NCI-H2171 treated with DMSO at 0.1 percent for 48 hours (cell line): ENCODE measurements around the gene DBH.
A peak's percentile ranks its signal among the peaks of the same experiment; 100 is the strongest.

ENCODE experiments used
- DNase-seq: peaks from one replicate; lab custom pipeline; 2025; lab: John Stamatoyannopoulos, UW

Gene DBH

DNA sequence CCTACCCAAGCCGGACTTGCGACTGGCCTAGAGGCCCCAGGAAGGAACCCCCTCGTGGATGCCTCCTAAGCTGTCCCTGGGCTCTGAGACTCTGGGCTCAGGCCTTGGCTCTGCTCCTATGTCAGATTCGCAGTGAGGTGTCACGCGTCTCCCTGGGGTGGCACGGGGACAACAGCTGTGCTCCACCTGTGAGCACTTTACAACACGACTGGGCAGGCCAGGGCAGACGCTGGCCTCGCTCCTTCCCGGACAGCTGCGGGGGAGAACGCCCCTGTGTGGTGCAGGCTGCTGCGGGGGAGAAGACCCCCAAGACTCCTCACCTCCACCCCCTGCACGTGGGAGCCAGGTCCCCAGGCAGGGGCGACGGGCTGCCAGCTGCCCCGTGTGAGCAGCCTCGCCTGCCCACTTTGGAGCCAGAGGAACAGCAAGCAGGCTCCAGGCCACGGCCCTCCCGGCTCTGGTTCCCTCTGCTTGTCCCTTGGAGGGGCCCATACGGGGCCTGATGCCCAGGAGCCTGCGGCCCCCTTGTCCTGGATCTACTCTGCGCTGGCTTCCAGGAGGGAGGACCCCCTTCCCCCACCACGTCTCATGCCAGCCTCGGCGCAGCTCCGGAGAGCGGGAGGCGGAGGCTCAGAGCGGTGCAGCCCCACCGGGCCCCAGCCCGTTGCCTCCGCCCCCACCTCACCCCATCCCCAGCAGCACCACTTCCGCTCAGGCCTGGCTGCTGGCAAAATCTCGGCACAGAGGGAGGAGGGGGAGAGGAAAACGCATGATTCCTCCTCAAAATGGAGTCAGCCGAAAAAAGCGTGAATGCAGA, 66.0 kb downstream of the DBH start:
- DNase-seq: peak; percentile 79

DNA sequence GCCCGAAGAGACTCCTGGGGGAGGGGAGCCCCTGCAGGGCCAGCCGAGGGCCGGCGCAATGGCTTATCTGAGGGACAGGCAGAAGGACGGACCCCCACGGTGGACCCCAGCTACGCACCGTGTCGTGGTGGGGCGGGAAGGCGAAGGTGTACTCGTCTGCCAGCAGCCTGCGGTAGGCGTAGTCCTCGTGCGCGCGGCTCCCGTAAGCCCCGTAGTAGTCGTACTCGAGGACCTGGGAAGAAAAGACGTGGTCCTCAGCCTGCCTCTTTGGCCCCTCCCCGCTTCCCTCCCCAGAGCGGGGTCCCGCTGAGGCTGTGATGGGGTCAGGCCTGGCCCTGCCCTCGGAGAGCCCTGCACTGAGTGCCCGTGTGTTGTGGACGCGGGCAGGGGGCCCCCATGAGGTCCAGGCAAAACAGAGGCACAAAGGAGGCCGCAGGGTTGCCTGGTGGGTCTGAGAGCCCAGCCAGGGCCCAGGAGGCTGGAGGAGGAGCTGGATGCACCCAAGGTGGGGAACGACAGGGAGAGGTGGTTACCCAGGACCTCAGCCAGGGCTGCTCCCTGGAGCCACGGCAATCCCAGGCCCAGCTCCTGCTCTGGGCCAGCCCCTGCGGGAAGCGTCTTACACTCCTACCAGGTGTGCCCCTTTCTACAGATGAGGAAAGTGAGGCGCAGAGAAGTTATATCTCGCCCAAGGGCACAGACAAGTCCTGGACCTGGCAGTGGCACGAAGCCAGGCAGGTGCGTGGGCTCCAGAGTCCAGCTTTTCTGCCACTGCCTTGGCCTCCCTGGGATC, 66.8 kb downstream of the DBH start:
- peak; percentile 56 for DNase-seq

- DNase-seq: peak; percentile 75
Observed at GRCh38 chr9:133703591-133704399, 67.6 kb downstream of the DBH start.

- DNase-seq: no peak
Observed at GRCh38 chr9:133704711-133705181, 68.6 kb downstream of the DBH start.

GRCh38 chr9:133705576-133705975, 69.4 kb downstream of the DBH start:
- DNase-seq: peak; percentile 95

GRCh38 chr9:133706307-133707050, 70.3 kb downstream of the DBH start:
- DNase-seq: no peak

GRCh38 chr9:133707065-133707762, 71.1 kb downstream of the DBH start:
- DNase-seq: peak; percentile 91

DNA sequence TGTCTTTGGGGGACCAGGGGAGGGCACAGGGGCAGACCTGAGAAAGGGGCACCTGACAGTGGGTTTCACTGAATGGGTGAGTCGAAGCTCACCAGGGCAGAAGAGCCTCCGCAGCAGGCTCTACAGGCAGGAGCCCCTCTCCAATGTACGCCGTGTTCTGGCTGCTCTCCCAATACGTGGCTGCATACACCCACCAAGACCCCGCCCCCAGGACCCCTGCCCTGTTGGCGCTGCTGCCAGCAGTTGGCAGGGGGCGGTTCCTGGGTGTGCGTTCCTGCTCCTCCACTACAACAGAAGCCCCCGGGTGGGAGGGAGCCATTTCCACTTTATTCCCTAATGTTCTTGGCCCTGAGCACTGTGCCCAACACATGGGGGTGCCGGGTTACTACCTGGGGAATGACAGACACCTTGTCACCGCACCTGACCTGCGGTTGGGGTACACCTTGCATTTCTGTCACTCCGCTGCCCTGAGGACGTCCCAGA, 71.6 kb downstream of the DBH start:
- DNase-seq: peak; percentile 85

- no peak for DNase-seq
Observed at GRCh38 chr9:133708246-133709014, 72.3 kb downstream of the DBH start.
